ENCODE measurements around the gene KRTAP5-2. TPM values are rescaled to one million over a fixed set of nuclear protein-coding genes. Genes with fewer than 3 reads are reported as not detected.

Gene KRTAP5-2
- total and polyA plus RNA-seq, 9 of the 15 experiments (the other 6 are each of a cell fraction or from before 2014, with no cell fraction given) = not detected

GRCh38 chr11:1573077-1573902 is 24.8 kb downstream of the KRTAP5-2 start:
- Histone ChIP-seq H3K4me1 (replicated peaks in 1 of 2; ENCODE audit: control insufficient read depth in 2 of 2, insufficient read depth in 2 of 2, low read length in 2 of 2) (peaks cover 0 to 38% of the 10 kb centered on the region in 2 experiments; a peak in 3 of 5 replicates), H3K9me1 (ENCODE audit: control insufficient read depth, insufficient read depth, low read length) (no peaks in the 10 kb centered on the region), H4K20me1 (replicated peaks; ENCODE audit: control insufficient read depth, insufficient read depth, low read length) (peaks cover 20% of the 10 kb centered on the region; the same call in 1 of the 2 replicates), H3K9me3 (replicated peaks; ENCODE audit: control insufficient read depth, insufficient read depth, low read depth, low read length) (peaks cover 4% of the 10 kb centered on the region; the same call in 1 of the 2 replicates), H3K79me2 (ENCODE audit: control insufficient read depth, insufficient read depth, low read length) (no peaks in the 10 kb centered on the region), H3K27ac (ENCODE audit: extremely low read depth, low read depth, low read length) (no peak overlapping the region; the same call in 2 of the 3 replicates), H3K27me3 (ENCODE audit: control insufficient read depth in 2 of 2, insufficient read depth in 2 of 2, low read length in 2 of 2) (peaks cover 0 to 20% of the 10 kb centered on the region in 2 experiments; a peak in 3 of 5 replicates), H3K36me3 (ENCODE audit: control insufficient read depth, insufficient read depth, low read length) (no peaks in the 10 kb centered on the region), H3K4me3 (peak overlapping the region; percentile 51), H3K9ac (ENCODE audit: insufficient read depth in 1 of 2, low read depth in 2 of 2, low read length in 2 of 2) (peak overlapping the region; percentile 63 to 87; a peak in 3 of 4 replicates), H2AFZ (ENCODE audit: low read depth, low read length) (no peak overlapping the region), H3K4me2 (ENCODE audit: insufficient read depth, low read length) (0 out of 2 replicates have a peak overlapping the region, but pooled peaks have one; percentile 18)
- 18% methylated on average over 23 of the region's 37 CpGs for WGBS (ENCODE audit: insufficient coverage, low coverage, missing lambda C conversion rate)
- ChIA-PET CTCF (ENCODE audit: low intra/inter-chr PET ratio) (interaction anchor here (1.0 to 2.3 kb wide), 2 partner anchors 19 to 27 kb away, joined by 3 to 19 read pairs; no protein-coding TSS in a partner anchor), POLR2A (interaction anchor here (0.9 kb wide), 1 partner anchor 9 kb away, joined by 4 read pairs; no protein-coding TSS in a partner anchor)
- BruUV-seq (replicated peaks) = TSS peak; percentile 58
- ATAC-seq (no peak), FAIRE-seq (no peak), DNase-seq (ENCODE audit: extremely low read depth in 1 of 4, low spot score in 3 of 4) (peak in 1 of 4 experiments; percentile 21)
- TF ChIP-seq CTBP1 (IDR thresholded peaks at IDR 0.05; ENCODE audit: borderline replicate concordance) (0 out of 2 replicates have a peak, but pooled peaks have one; percentile 15), PCBP1 (IDR thresholded peaks at IDR 0.05; ENCODE audit: low read depth, low read length, poor library complexity, severe bottlenecking) (peak; percentile 15), NCOA1 (IDR thresholded peaks at IDR 0.05; ENCODE audit: low read depth) (no peak), ZNF280B (CRISPR knock-in tag; IDR thresholded peaks at IDR 0.05) (no peak), ZFX (CRISPR knock-in tag; IDR thresholded peaks at IDR 0.05) (0 out of 2 replicates have a peak, but pooled peaks have one; percentile 5), CHCHD3 (CRISPR knock-in tag; IDR thresholded peaks at IDR 0.05) (no peak), ZKSCAN8 (CRISPR knock-in tag; IDR thresholded peaks at IDR 0.05) (peak; percentile 95)
- in situ Hi-C loops (cut with MboI) (no loop called here), intact Hi-C loops (cut with micrococcal nuclease) (loop anchor here (5.0 to 10.0 kb wide), 3 partner anchors 118 to 458 kb away; no protein-coding TSS in a partner anchor)

All from K562 (cell line).